Urinary bladder (tissue), 4 donors: ENCODE measurements around the gene TMPRSS11B. TPM values are rescaled to one million over a fixed set of nuclear protein-coding genes. Genes with fewer than 3 reads are reported as not detected.

Experiments used
- DNase-seq: peaks from one replicate; pipeline ENCODE4 v3.0.0-alpha.2; 2015; ENCODE audit errors: extremely low spot score
- H3K27ac ChIP-seq: one replicate; pipeline ENCODE4 v1.5.1; 2013; ENCODE audit warnings: low read depth, mild to moderate bottlenecking, moderate library complexity
- H3K36me3 ChIP-seq: one replicate; pipeline ENCODE4 v1.6.1; 2013; ENCODE audit warnings: mild to moderate bottlenecking, moderate library complexity; ENCODE audit not compliant: insufficient read depth
- H3K4me1 ChIP-seq: one replicate; pipeline ENCODE4 v1.6.1; 2013; ENCODE audit warnings: mild to moderate bottlenecking, moderate library complexity; ENCODE audit not compliant: insufficient read depth
- H3K4me3 ChIP-seq: one replicate; pipeline ENCODE4 v1.5.1; 2013; ENCODE audit warnings: low read depth, low read length
- WGBS: extraction: QIAGEN DNeasy Blood & Tissue Kit; methylation state at CpG from one replicate; pipeline ENCODE4 v1.1.7; 2013; 5-methylcytosine and 5-hydroxymethylcytosine counted together
- polyA plus RNA-seq: library from polyadenylated mRNA; stranded (reverse); fragments of 200-250 nt; gene quantifications from one replicate; pipeline ENCODE4 v1.2.3, GENCODE V29; 2013
- total RNA-seq: library from RNA; depleted of rRNA; stranded (reverse); fragments of >200 nt; gene quantifications from one replicate; pipeline ENCODE4 v1.2.3, GENCODE V29; 2014
- donor health status: healthy with polysubstance abuse.
- donor health status: healthy.

The TMPRSS11B gene
- total and polyA plus RNA-seq, 2 donors = not detected

GRCh38 chr4:68184923-68185322 lies 60.6 kb downstream of the TMPRSS11B start:
- Histone ChIP-seq H3K27ac (no peak overlapping the region), H3K36me3 (no peaks in the 10 kb centered on the region), H3K4me1 (no peaks in the 10 kb centered on the region), H3K4me3 (no peak overlapping the region)
- no peak for DNase-seq

GRCh38 chr4:68183417-68183816 lies 62.1 kb downstream of the TMPRSS11B start:
- Histone ChIP-seq H3K4me1 (no peaks in the 10 kb centered on the region), H3K36me3 (no peaks in the 10 kb centered on the region), H3K27ac (no peak overlapping the region), H3K4me3 (no peak overlapping the region)
- no peak for DNase-seq

GRCh38 chr4:68182382-68182820 lies 63.1 kb downstream of the TMPRSS11B start:
- Histone ChIP-seq H3K36me3 (no peaks in the 10 kb centered on the region), H3K4me1 (no peaks in the 10 kb centered on the region), H3K4me3 (no peak overlapping the region), H3K27ac (no peak overlapping the region)
- DNase-seq = no peak
- WGBS = 95% methylated on average over 27 of the region's 27 CpGs

- DNase-seq = no peak
- WGBS = 77% methylated on average over 1 of the region's 1 CpG
- Histone ChIP-seq H3K4me1 (no peaks in the 10 kb centered on the region), H3K27ac (no peak overlapping the region), H3K4me3 (no peak overlapping the region), H3K36me3 (no peaks in the 10 kb centered on the region)
Measured at GRCh38 chr4:68180849-68181526, 64.5 kb downstream of the TMPRSS11B start.

- no peaks in the 10 kb centered on the region for H3K36me3 ChIP-seq
- WGBS = 37% methylated on average over 2 of the region's 2 CpGs
- H3K4me1 ChIP-seq = no peaks in the 10 kb centered on the region
- H3K4me3 ChIP-seq = no peak overlapping the region
- no peak for DNase-seq
- no peak overlapping the region for H3K27ac ChIP-seq
Measured at GRCh38 chr4:68176904-68177303, 68.6 kb downstream of the TMPRSS11B start.

Other genes with a start within 250 kb of the TMPRSS11B start
- not detected for gene TMPRSS11F, start 115.8 kb downstream of the TMPRSS11B start, total RNA-seq
- not detected for gene TMPRSS11F, start 115.8 kb downstream of the TMPRSS11B start, polyA plus RNA-seq
- gene YTHDC1, start 104.4 kb upstream of the TMPRSS11B start, total RNA-seq = 105 TPM
- gene YTHDC1, start 104.4 kb upstream of the TMPRSS11B start, polyA plus RNA-seq = 64.9 TPM
- 34.7 TPM for gene TMPRSS11E, start 201.8 kb upstream of the TMPRSS11B start, total RNA-seq
- 2.2 TPM for gene TMPRSS11E, start 201.8 kb upstream of the TMPRSS11B start, polyA plus RNA-seq